GM10266 (cell line): ENCODE measurements around the gene CFAP92.

Source experiments
- DNase-seq: peaks from one replicate; pipeline ENCODE4 v3.0.0; 2012; ENCODE audit errors: extremely low spot score
- CTCF ChIP-seq: IDR thresholded peaks from 2 replicates; pipeline ENCODE4 v1.5.1; 2012; ENCODE audit warnings: mild to moderate bottlenecking, low read depth; ENCODE audit not compliant: control insufficient read depth, insufficient read depth; ENCODE audit errors: missing control alignments

Gene CFAP92

DNA sequence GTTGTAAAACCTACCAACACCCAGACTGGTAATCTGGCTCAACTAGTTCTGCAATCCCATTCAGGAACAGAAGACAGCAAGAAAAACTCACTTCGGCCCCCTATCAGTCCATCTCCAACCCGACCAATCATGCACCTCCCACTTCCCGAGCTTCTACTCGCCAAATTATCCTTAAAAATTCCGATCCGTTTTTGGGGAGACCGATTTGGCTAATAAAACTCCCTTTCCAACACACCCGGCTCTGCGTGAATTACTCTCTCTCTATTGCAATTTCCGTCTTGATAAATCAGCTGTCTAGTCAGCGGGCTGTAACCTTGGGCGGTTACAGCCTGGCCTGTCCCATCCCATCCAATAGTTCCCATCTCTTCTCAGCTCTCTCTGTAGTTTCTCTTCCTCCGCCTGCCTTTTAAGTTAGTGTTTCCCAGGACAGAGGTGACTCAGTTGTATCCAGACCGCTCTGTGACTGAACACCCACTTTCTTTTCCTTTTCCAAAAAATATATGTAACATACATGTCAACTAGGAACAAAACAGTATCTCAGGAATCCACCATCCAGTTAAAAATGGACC is 115.2 kb downstream of the CFAP92 start:
- DNase-seq: peak; percentile 18
- TF ChIP-seq CTCF: no peak

- no peak for TF ChIP-seq CTCF
- DNase-seq: no peak
These were observed 115.8 kb downstream of the CFAP92 start for GRCh38 chr3:128878011-128878457.

DNA sequence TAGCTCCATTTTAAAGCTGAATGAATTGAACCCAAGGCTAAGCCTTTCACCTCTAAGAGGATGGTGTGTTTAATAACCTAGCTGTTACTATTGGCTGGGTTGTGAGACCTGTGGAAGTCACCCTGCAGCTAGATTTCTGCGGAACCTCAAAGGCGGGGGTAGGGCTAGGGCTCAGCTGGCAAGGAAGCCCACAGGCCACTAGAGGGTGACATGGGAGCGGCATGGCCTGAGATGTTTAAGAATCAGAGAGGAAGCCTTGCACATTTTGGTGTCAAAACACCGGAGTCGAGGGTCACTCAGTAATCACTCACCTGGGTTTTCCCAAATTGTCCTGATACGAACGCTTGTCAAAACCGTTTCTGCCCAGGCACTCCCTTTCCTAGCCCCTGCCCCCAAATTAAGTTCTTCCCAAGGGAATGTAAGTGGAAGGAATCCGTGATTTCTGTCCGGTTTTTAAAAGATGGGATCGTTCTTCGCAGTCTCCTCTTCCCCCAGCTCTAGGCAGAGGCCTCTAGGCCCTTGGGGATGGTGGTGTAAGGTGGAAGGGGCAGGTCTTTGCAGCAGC is 118.2 kb downstream of the CFAP92 start:
- peak; percentile 49 for DNase-seq
- TF ChIP-seq CTCF: peak; percentile 54

DNA sequence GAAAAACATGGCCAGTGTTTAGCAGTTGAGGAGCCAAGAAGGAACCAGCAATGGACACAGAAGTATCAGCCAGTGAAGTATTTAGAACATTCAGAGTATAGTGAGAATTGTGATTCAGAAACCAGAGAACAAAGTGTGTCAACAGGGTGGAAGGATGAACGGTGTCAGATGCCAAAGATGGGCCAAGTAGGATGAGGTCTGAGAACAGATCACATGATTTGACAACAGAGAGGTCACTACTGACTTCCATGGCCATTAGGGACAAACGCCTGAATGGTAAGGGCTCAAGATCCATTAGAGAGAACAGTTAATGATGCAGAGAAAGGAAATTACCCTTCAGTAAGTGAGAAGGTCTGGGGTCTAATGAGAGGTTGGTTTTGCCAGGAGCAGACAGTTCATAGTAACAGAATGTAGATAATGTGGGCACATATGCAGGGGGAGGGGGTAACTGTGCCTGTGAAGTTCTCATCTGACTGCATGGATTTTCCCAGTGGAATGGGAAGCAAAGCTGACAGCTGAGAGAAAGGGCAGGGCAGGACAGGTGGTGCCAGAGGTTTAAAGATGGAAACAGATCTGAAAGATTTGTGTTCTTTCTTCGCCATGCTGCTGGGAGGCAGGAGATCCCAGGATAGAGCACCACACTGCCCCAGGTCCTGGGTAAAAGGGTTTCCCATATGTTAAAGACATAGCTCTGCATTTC is 119.2 kb downstream of the CFAP92 start:
- TF ChIP-seq CTCF: no peak
- no peak for DNase-seq

DNA sequence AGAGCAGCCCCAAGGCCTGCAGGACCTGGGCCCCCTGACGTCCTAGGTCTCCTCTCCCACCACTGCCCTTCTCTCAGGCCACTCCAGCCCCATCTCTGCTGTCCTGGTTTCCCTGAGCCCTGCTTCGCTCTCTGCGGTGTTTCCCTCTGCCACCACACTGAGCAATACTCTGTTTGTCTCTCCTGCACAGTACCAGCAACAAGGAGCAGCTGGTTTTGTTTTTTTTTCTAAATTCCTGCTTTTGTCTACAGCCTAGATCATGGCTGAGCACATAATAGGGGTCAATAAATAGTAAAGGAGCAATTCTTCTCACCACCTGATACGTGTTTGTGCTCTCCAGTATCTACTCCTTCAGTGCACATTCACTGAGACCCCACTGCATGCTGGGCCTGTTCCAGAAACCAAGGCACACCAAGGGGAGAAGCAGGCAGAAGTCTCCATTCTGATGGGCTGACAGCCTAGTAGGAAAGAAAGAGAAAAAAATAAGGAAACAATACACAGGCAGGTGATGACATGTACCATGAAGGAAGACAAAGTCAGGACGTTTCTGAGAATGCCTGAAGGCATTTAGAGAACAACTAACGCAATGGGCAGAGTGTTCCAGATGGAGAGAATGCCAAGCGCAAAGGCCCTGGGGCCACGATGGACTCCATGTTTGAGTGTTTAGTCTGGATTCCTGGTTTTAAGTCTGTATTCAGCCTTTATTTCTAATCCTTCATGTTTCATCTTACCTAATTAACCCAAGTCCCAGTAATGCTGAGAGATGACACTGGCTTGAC is 120.4 kb downstream of the CFAP92 start:
- no peak for DNase-seq
- TF ChIP-seq CTCF: no peak

- DNase-seq: no peak
- TF ChIP-seq CTCF: no peak
These were observed 121.1 kb downstream of the CFAP92 start for GRCh38 chr3:128872744-128873143.
